Activated T-cell treated with anti-CD3 and anti-CD28 coated beads, Interleukin-2, amount 50 U/mL, for 4 hours (primary cell): ENCODE results near the gene PLXDC2. TPM values are rescaled to one million over a fixed set of nuclear protein-coding genes. Genes with fewer than 3 reads are reported as not detected.
"Not testable (repeated sequence)": the region's sequence is repeated elsewhere in the genome, so short reads cannot be mapped to it uniquely, and the experiment has no call there.

Experiments
- ATAC-seq, 2 donors: fragments of 200-7000 bp; cut with Tn5 transposase; one replicate each; pipeline ENCODE4 v1.10.0; 2021
- DNase-seq: peaks from one replicate; pipeline ENCODE4 v3.0.0-alpha.2; 2020
- H3K27me3 Mint-ChIP-seq: one replicate; pipeline ENCODE4 v1.8.0; 2021; ENCODE audit warnings: low read depth, mixed read lengths
- H3K36me3 Mint-ChIP-seq: one replicate; pipeline ENCODE4 v1.8.0; 2022; ENCODE audit warnings: mixed read lengths; ENCODE audit not compliant: insufficient read depth
- H3K4me1 Mint-ChIP-seq: one replicate; pipeline ENCODE4 v1.8.0; 2021; ENCODE audit warnings: low read depth, mixed read lengths
- H3K4me3 Mint-ChIP-seq: one replicate; pipeline ENCODE4 v1.8.0; 2021; ENCODE audit warnings: mild to moderate bottlenecking, moderate library complexity, mixed read lengths
- H3K9me3 Mint-ChIP-seq: one replicate; pipeline ENCODE4 v1.8.0; 2021; ENCODE audit warnings: mixed read lengths
- total RNA-seq, 3 donors: library from RNA; stranded (reverse); gene quantifications; one replicate each; pipeline ENCODE4 v1.2.1, GENCODE V29; 2021

The PLXDC2 gene
- under 1 TPM; 0.08 to 0.21 (median 0.16) TPM for total RNA-seq

GRCh38 chr10:19816411-19817230 lies at the start of gene PLXDC2:
Gene PLXDC2 (plus strand): TSS chr10:19816432.
- Mint-ChIP-seq H3K4me3 (peak within 1 kb of the TSS; percentile 53), H3K27me3 (peaks cover 44% of the 10 kb centered on the region), H3K4me1 (no peaks in the 10 kb centered on the region), H3K9me3 (peaks cover 4% of the 10 kb centered on the region), H3K36me3 (no peaks in the 10 kb centered on the region)
- ATAC-seq: peak in 1 of 2 donors; percentile 21
- no peak for DNase-seq

- H3K36me3 Mint-ChIP-seq: no peaks in the 10 kb centered on the region
- H3K9me3 Mint-ChIP-seq: peaks cover 3% of the 10 kb centered on the region
- no peaks in the 10 kb centered on the region for H3K4me1 Mint-ChIP-seq
- no peak overlapping the region for H3K4me3 Mint-ChIP-seq
- ATAC-seq (no peak), DNase-seq (no peak)
- no peaks in the 10 kb centered on the region for H3K27me3 Mint-ChIP-seq
Observed at GRCh38 chr10:19767876-19768275, 48.4 kb upstream of the PLXDC2 start.

GRCh38 chr10:19769826-19770225 lies 46.4 kb upstream of the PLXDC2 start:
- not testable (repeated sequence) for H3K9me3 Mint-ChIP-seq, H3K36me3 Mint-ChIP-seq, H3K4me1 Mint-ChIP-seq, H3K4me3 Mint-ChIP-seq, DNase-seq, ATAC-seq, H3K27me3 Mint-ChIP-seq

GRCh38 chr10:19772972-19773371 lies 43.3 kb upstream of the PLXDC2 start:
- no peak overlapping the region for H3K4me3 Mint-ChIP-seq
- no peak for ATAC-seq
- H3K27me3 Mint-ChIP-seq: no peaks in the 10 kb centered on the region
- H3K4me1 Mint-ChIP-seq: no peaks in the 10 kb centered on the region
- H3K36me3 Mint-ChIP-seq: no peaks in the 10 kb centered on the region
- H3K9me3 Mint-ChIP-seq: peaks cover 4% of the 10 kb centered on the region
- no peak for DNase-seq

- ATAC-seq: no peak
- Mint-ChIP-seq H3K4me1 (no peaks in the 10 kb centered on the region), H3K27me3 (no peaks in the 10 kb centered on the region), H3K4me3 (no peak overlapping the region), H3K9me3 (peaks cover 4% of the 10 kb centered on the region), H3K36me3 (no peaks in the 10 kb centered on the region)
- DNase-seq: no peak
Observed at GRCh38 chr10:19775296-19775695, 40.9 kb upstream of the PLXDC2 start.

GRCh38 chr10:19777806-19778205 lies 38.4 kb upstream of the PLXDC2 start:
- no peak overlapping the region for H3K4me3 Mint-ChIP-seq
- ATAC-seq: no peak
- no peaks in the 10 kb centered on the region for H3K4me1 Mint-ChIP-seq
- H3K36me3 Mint-ChIP-seq: no peaks in the 10 kb centered on the region
- peaks cover 9% of the 10 kb centered on the region for H3K9me3 Mint-ChIP-seq
- H3K27me3 Mint-ChIP-seq: no peaks in the 10 kb centered on the region
- no peak for DNase-seq

- Mint-ChIP-seq H3K27me3 (no peaks in the 10 kb centered on the region), H3K4me1 (no peaks in the 10 kb centered on the region), H3K36me3 (no peaks in the 10 kb centered on the region), H3K9me3 (peaks cover 9% of the 10 kb centered on the region), H3K4me3 (no peak overlapping the region)
- ATAC-seq (no peak), DNase-seq (no peak)
Observed at GRCh38 chr10:19778996-19779395, 37.2 kb upstream of the PLXDC2 start.

- Mint-ChIP-seq H3K36me3 (no peaks in the 10 kb centered on the region), H3K27me3 (no peaks in the 10 kb centered on the region), H3K4me3 (no peak overlapping the region), H3K9me3 (peaks cover 6% of the 10 kb centered on the region), H3K4me1 (no peaks in the 10 kb centered on the region)
- ATAC-seq: no peak
- no peak for DNase-seq
Observed at GRCh38 chr10:19782430-19783089, 33.7 kb upstream of the PLXDC2 start.

GRCh38 chr10:19783721-19784120 lies 32.5 kb upstream of the PLXDC2 start:
- no peak overlapping the region for H3K4me3 Mint-ChIP-seq
- ATAC-seq (no peak), DNase-seq (no peak)
- H3K27me3 Mint-ChIP-seq: no peaks in the 10 kb centered on the region
- H3K9me3 Mint-ChIP-seq: peaks cover 6% of the 10 kb centered on the region
- H3K4me1 Mint-ChIP-seq: no peaks in the 10 kb centered on the region
- H3K36me3 Mint-ChIP-seq: no peaks in the 10 kb centered on the region

GRCh38 chr10:19785366-19785765 lies 30.9 kb upstream of the PLXDC2 start:
- Mint-ChIP-seq H3K27me3 (no peaks in the 10 kb centered on the region), H3K4me3 (no peak overlapping the region), H3K9me3 (peaks cover 6% of the 10 kb centered on the region), H3K4me1 (no peaks in the 10 kb centered on the region), H3K36me3 (no peaks in the 10 kb centered on the region)
- no peak for ATAC-seq
- no peak for DNase-seq

GRCh38 chr10:19788075-19788686 lies 28.1 kb upstream of the PLXDC2 start:
- H3K9me3 Mint-ChIP-seq: no peaks in the 10 kb centered on the region
- no peaks in the 10 kb centered on the region for H3K36me3 Mint-ChIP-seq
- no peak for DNase-seq
- no peak for ATAC-seq
- H3K27me3 Mint-ChIP-seq: no peaks in the 10 kb centered on the region
- H3K4me3 Mint-ChIP-seq: no peak overlapping the region
- H3K4me1 Mint-ChIP-seq: no peaks in the 10 kb centered on the region

- no peaks in the 10 kb centered on the region for H3K36me3 Mint-ChIP-seq
- no peaks in the 10 kb centered on the region for H3K27me3 Mint-ChIP-seq
- DNase-seq: no peak
- no peak for ATAC-seq
- H3K4me1 Mint-ChIP-seq: no peaks in the 10 kb centered on the region
- H3K9me3 Mint-ChIP-seq: no peaks in the 10 kb centered on the region
- no peak overlapping the region for H3K4me3 Mint-ChIP-seq
Observed at GRCh38 chr10:19788902-19789301, 27.3 kb upstream of the PLXDC2 start.

GRCh38 chr10:19789607-19790006 lies 26.6 kb upstream of the PLXDC2 start:
- Mint-ChIP-seq H3K36me3 (no peaks in the 10 kb centered on the region), H3K4me3 (no peak overlapping the region), H3K27me3 (no peaks in the 10 kb centered on the region), H3K9me3 (no peaks in the 10 kb centered on the region), H3K4me1 (no peaks in the 10 kb centered on the region)
- DNase-seq: no peak
- no peak for ATAC-seq

GRCh38 chr10:19791032-19791431 lies 25.2 kb upstream of the PLXDC2 start:
- ATAC-seq (no peak), DNase-seq (no peak)
- Mint-ChIP-seq H3K9me3 (no peaks in the 10 kb centered on the region), H3K4me3 (no peak overlapping the region), H3K27me3 (no peaks in the 10 kb centered on the region), H3K36me3 (no peaks in the 10 kb centered on the region), H3K4me1 (no peaks in the 10 kb centered on the region)

GRCh38 chr10:19795684-19796083 lies 20.5 kb upstream of the PLXDC2 start:
- H3K36me3 Mint-ChIP-seq: no peaks in the 10 kb centered on the region
- no peak for DNase-seq
- no peak for ATAC-seq
- H3K4me3 Mint-ChIP-seq: no peak overlapping the region
- H3K4me1 Mint-ChIP-seq: no peaks in the 10 kb centered on the region
- peaks cover 6% of the 10 kb centered on the region for H3K9me3 Mint-ChIP-seq
- H3K27me3 Mint-ChIP-seq: no peaks in the 10 kb centered on the region
